Fibroblast of lung (primary cell): Measurements from ENCODE around the gene KCNJ14. TPM values are rescaled to one million over a fixed set of nuclear protein-coding genes. Genes with fewer than 3 reads are reported as not detected.
"Not testable (repeated sequence)": the region's sequence is repeated elsewhere in the genome, so short reads cannot be mapped to it uniquely, and the experiment has no call there.

Source experiments
- DNase-seq, 2 donors: peaks; one replicate each; pipeline versions ENCODE4 v3.0.0 to v3.0.0-alpha.2; 2010; ENCODE audit warnings: low read depth in 2 of 2
- H2AFZ ChIP-seq: 2 replicates; pipeline ENCODE4 v1.5.1; 2012; ENCODE audit warnings: low read length, control low read depth, inconsistent platforms
- H3K27ac ChIP-seq: 2 replicates; pipeline ENCODE4 v1.5.1; 2011; ENCODE audit warnings: low read length, control low read depth; ENCODE audit not compliant: insufficient read depth
- H3K27me3 ChIP-seq: 2 replicates; pipeline ENCODE4 v1.5.1; 2011; ENCODE audit warnings: mild to moderate bottlenecking, low read length; ENCODE audit not compliant: control insufficient read depth, insufficient read depth
- H3K36me3 ChIP-seq: 2 replicates; pipeline ENCODE4 v1.5.1; 2011; ENCODE audit warnings: low read length; ENCODE audit not compliant: control insufficient read depth, insufficient read depth
- H3K4me1 ChIP-seq: 2 replicates; pipeline ENCODE4 v1.5.1; 2011; ENCODE audit warnings: low read length; ENCODE audit not compliant: control insufficient read depth, insufficient read depth; ENCODE audit errors: extremely low read depth
- H3K4me2 ChIP-seq: 2 replicates; pipeline ENCODE4 v1.5.1; 2011; ENCODE audit warnings: low read length, control low read depth; ENCODE audit not compliant: insufficient read depth; ENCODE audit errors: extremely low read depth
- H3K4me3 ChIP-seq, 4 experiments: fragments of 200-600 bp in 1 of 4; sonication (generic) in 1 of 4; replicated peaks in 1 of 4; 2 replicates each; pipeline ENCODE4 v1.5.1; 2011 to 2016; ENCODE audit warnings: low read length in 4 of 4, low read depth in 3 of 4, mild to moderate bottlenecking in 3 of 4, control low read depth in 2 of 4, inconsistent platforms in 1 of 4, mixed read lengths in 1 of 4; ENCODE audit not compliant: insufficient read depth in 1 of 4; ENCODE audit errors: control extremely low read depth in 1 of 4
- H3K79me2 ChIP-seq: 2 replicates; pipeline ENCODE4 v1.5.1; 2012; ENCODE audit warnings: mild to moderate bottlenecking, low read length, inconsistent platforms; ENCODE audit not compliant: control insufficient read depth, insufficient read depth
- H3K9ac ChIP-seq: 2 replicates; pipeline ENCODE4 v1.5.1; 2011; ENCODE audit warnings: mild to moderate bottlenecking, low read length, control low read depth; ENCODE audit not compliant: insufficient read depth
- H3K9me3 ChIP-seq: 2 replicates; pipeline ENCODE4 v1.5.1; 2012; ENCODE audit warnings: low read depth, low read length; ENCODE audit not compliant: control insufficient read depth, insufficient read depth
- H4K20me1 ChIP-seq: 2 replicates; pipeline ENCODE4 v1.5.1; 2011; ENCODE audit warnings: low read length; ENCODE audit not compliant: control insufficient read depth, insufficient read depth; ENCODE audit errors: extremely low read depth
- EZH2 ChIP-seq: IDR thresholded peaks from 2 replicates; pipeline ENCODE4 v1.5.1; 2012; ENCODE audit warnings: low read length, control low read depth, mild to moderate bottlenecking; ENCODE audit errors: missing control alignments
- polyA plus RNA-seq, 2 donors: library from polyadenylated mRNA; depleted of rRNA in 1 of 2; stranded (reverse) in 1 of 2; unstranded in 1 of 2; fragments of >200 nt; gene quantifications; 2 replicates each; pipeline ENCODE4 v1.2.1, GENCODE V29; 2011 to 2012; ENCODE audit warnings: missing spikeins in 1 of 2
- total RNA-seq: library from RNA; depleted of rRNA; stranded (reverse); fragments of >200 nt; gene quantifications from 2 replicates; pipeline ENCODE4 v1.2.1, GENCODE V29; 2014
- TF ChIP-seq, protein P1 (sequence below), 2 donors: IDR thresholded peaks in 1 of 2; conservative IDR thresholded peaks in 1 of 2; 1 replicate in 1 of 2; 2 replicates in 1 of 2; pipeline ENCODE4 v1.5.1; 2011 to 2012; ENCODE audit warnings: low read length in 2 of 2, control low read depth in 1 of 2, inconsistent platforms in 1 of 2, low read depth in 1 of 2, mild to moderate bottlenecking in 1 of 2

Gene KCNJ14
- total and polyA plus RNA-seq, 2 donors (not counting 1 experiment from before 2014, with no cell fraction given) = 0.15 to 0.50 TPM

DNA sequence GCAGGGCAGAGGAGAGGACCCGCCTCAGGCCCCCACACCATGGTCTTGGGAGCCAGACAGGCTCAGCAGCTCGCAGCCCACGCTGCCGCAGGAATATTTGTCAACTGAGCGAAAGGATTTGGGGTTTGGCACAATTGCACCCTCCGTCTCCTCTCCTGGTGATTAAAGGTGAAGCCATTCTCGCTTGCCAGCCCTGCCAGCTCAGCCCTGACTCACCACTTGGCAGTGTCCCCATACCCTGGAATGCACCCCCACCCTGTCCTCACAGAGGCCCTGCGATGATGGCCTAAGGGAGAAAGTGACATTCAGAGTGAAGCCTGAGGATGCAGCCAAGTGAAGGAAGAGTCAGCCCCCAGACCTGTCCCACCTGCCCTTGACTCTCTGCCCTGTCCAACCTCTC, 32.6 kb downstream of the KCNJ14 start:
- DNase-seq = peak; percentile 65 to 81
- H3K4me3 ChIP-seq = no peak overlapping the region

DNA sequence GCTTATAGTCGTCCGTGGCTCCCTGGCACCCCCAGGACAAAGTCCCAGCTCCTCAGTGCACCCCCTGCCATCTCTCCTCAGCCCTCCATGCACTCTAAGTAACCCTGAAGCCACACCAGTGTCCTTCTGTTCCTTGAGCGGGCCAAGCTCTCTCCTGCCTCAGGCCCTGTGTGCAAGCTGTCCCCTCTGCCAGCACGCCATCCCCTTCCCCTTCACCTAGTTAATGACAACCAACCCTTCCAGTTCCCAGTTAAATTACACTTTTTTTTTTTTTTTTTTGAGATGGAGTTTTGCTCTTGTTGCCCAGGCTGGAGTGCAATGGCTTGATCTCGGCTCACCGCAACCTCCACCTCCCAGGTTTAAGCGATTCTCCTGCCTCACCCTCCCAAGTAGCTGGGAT, 33.1 kb downstream of the KCNJ14 start:
- H3K27me3 ChIP-seq, DNase-seq, H3K79me2 ChIP-seq, H2AFZ ChIP-seq, H4K20me1 ChIP-seq, H3K27ac ChIP-seq, H3K4me3 ChIP-seq, H3K9ac ChIP-seq, H3K9me3 ChIP-seq, H3K36me3 ChIP-seq: not testable (repeated sequence)
- Histone ChIP-seq H3K4me1 (peaks cover 14% of the 10 kb centered on the region), H3K4me2 (peak overlapping the region; percentile 68)

More for the DNA sequence above, 32.6 kb downstream of the KCNJ14 start:
- no peaks in the 10 kb centered on the region for H3K27me3 ChIP-seq
- H3K9ac ChIP-seq = no peak overlapping the region
- H3K4me1 ChIP-seq = peaks cover 14% of the 10 kb centered on the region
- no peak overlapping the region for H3K27ac ChIP-seq
- H3K9me3 ChIP-seq = no peaks in the 10 kb centered on the region
- no peaks in the 10 kb centered on the region for H3K79me2 ChIP-seq
- H4K20me1 ChIP-seq = no peaks in the 10 kb centered on the region
- TF ChIP-seq, protein P1, sequence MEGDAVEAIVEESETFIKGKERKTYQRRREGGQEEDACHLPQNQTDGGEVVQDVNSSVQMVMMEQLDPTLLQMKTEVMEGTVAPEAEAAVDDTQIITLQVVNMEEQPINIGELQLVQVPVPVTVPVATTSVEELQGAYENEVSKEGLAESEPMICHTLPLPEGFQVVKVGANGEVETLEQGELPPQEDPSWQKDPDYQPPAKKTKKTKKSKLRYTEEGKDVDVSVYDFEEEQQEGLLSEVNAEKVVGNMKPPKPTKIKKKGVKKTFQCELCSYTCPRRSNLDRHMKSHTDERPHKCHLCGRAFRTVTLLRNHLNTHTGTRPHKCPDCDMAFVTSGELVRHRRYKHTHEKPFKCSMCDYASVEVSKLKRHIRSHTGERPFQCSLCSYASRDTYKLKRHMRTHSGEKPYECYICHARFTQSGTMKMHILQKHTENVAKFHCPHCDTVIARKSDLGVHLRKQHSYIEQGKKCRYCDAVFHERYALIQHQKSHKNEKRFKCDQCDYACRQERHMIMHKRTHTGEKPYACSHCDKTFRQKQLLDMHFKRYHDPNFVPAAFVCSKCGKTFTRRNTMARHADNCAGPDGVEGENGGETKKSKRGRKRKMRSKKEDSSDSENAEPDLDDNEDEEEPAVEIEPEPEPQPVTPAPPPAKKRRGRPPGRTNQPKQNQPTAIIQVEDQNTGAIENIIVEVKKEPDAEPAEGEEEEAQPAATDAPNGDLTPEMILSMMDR (conservative IDR thresholded peaks at IDR 0.05 in 1 of 2, IDR thresholded peaks at IDR 0.05 in 1 of 2; ENCODE audit: low read depth in 1 of 2, low read length in 2 of 2) = no peak
- no peak for TF ChIP-seq EZH2
- peak overlapping the region; percentile 68 for H3K4me2 ChIP-seq
- H3K36me3 ChIP-seq = no peaks in the 10 kb centered on the region
- no peak overlapping the region for H2AFZ ChIP-seq

DNA sequence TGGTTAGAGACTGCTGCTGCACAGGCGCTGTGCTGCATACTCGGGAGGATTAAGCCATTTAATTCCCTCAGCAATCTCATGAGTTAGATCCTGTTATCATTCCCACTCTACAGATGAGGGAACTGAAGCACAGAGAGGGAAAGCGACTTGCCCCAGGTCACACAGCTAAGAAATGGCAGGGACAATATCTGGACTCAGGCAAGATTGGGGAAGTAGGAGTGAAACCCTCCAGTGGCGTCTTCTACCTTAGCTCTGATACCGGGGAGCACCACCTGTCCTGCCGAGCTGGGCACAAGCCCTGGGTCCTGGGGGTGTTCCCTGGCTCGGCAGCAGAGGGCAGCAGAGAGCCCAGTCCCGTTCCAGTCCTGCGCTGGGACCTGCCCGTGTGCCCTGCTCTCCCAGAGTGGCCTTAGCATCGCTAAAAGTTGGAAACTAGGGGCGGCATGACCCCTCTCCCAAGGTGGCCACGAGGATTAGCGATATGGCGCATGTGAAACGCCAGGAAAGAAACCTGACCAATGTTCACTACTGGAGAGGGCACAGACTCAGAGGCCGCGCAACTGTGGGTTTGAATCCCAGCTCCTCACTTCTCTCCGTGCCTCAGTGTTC, 34.3 kb downstream of the KCNJ14 start:
- Histone ChIP-seq H3K27me3 (peaks cover 4% of the 10 kb centered on the region), H3K9ac (no peak overlapping the region), H3K4me2 (no peak overlapping the region), H3K4me3 (no peak overlapping the region), H4K20me1 (no peaks in the 10 kb centered on the region), H3K4me1 (peaks cover 14% of the 10 kb centered on the region), H3K9me3 (no peaks in the 10 kb centered on the region), H3K27ac (no peak overlapping the region), H2AFZ (no peak overlapping the region), H3K36me3 (no peaks in the 10 kb centered on the region), H3K79me2 (no peaks in the 10 kb centered on the region)
- TF ChIP-seq EZH2 = no peak
- TF ChIP-seq, protein P1 (conservative IDR thresholded peaks at IDR 0.05 in 1 of 2, IDR thresholded peaks at IDR 0.05 in 1 of 2; ENCODE audit: low read depth in 1 of 2, low read length in 2 of 2) = peak; percentile 88 to 95
- peak in 1 of 2 donors; percentile 44 for DNase-seq
